SKM-1 (cell line): Measurements from ENCODE around the gene PRSS8.

Experiments used
- DNase-seq: peaks from one replicate; lab custom pipeline; 2025; ENCODE audit not compliant: unreplicated experiment; lab: John Stamatoyannopoulos, UW

Gene PRSS8

DNA sequence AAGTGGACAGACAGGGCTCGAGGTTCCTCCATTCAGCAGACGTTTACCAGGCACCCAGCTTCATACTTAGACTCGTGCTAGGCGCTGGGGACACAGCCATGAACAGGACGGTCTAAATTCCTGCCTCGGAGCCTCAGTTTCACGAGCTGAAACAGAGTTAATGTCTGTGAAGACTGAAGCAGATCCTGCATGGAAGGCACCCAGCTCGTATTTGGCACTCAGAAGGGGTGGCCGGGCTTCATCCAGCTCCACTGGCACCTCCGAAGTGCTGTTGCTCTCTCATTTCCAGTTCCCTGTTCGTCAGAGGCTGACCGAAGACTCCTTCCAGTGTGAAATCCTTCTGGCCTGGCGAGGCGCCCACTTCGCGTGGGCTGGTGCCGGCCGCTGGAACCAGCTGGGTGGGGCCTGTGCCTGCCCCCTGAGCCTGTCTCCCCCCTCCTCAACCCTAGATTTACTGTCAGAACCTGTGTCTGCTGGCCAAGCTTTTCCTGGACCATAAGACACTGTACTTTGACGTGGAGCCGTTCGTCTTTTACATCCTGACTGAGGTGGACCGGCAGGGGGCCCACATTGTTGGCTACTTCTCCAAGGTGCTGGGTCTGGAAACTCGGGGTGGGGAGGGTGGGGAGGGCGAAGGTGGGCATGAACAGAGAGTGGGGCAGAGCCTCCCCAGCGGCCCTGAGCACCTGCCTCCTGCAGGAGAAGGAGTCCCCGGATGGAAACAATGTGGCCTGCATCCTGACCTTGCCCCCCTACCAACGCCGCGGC is 5.8 kb downstream of the PRSS8 start:
- DNase-seq, result no peak

DNA sequence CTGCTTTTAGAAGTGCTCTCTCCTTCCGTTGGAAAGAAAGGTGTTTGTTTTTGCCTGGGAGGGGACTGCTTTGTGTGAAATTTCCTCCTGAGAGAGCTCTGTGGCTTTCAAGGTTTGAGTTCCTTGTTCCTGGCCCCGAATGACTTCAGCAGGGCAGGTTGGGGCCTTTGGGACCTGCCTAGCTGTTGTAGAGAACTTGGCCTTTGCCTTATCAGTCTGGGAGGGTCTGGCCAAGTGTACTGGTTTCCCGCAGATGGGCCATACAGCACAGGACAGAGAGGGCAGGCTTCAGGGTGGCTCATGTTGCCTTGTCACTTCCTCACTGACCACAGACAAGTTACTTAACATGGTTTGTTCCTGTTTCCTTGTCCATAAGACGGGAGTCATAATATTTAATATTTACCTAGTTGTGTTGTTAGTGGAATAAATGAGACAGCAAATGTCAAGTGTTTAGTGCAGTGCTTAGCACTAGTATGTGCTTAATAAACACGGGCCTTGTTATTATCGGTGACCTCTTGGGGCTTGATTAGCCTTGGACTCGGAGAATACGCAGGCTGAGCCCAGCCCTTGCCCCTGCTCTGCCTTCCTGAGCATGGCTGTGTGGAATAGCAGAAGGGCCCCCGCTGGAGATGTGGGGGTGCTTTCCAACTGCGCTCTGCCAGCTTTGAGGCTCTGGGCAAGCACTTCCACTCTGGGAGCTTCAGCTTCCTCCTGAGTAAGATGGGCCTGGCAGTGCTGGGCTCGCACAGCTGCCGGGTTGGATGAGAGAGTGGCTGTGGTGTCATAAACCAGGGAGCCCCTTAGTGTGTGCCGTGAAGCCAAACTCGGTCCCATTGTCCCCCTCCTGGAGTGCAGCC is 6.6 kb downstream of the PRSS8 start:
- peak; percentile 98 for DNase-seq

DNA sequence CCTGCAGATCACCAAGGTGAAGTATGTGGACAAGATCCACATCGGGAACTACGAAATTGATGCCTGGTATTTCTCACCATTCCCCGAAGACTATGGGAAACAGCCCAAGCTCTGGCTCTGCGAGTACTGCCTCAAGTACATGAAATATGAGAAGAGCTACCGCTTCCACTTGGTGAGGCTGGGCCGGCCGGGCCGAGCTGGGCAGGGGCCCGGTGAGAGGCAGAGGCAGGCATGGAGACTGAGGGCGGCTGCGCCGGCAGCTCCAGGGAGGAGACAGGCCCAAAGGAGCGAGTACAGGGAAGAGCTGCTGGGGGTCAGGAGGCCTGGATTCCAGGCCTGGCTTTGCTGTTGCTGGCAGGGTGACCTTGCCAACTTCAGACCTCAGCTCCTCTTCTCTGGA is 8.3 kb downstream of the PRSS8 start:
- DNase-seq, result no peak

DNA sequence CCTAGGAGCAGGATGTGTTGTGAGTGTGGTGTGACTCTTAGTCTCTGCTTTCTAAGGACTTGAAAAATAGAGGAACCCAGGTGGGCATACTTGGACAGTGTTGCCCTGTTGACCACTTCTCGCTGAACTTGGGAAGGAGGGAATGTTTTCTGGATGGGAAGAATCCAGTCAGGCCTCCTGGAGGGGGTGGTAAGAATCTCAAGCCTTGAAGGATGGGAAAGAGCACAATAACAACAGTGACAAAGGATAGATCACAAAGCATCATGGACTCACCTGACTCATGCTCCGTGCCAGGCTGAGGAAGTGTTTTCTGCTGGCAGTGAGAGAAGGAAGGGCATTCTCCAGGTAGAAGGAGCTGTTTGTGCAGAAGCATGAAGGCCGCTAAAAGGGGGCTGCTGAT is 9.7 kb downstream of the PRSS8 start:
- no peak for DNase-seq

DNA sequence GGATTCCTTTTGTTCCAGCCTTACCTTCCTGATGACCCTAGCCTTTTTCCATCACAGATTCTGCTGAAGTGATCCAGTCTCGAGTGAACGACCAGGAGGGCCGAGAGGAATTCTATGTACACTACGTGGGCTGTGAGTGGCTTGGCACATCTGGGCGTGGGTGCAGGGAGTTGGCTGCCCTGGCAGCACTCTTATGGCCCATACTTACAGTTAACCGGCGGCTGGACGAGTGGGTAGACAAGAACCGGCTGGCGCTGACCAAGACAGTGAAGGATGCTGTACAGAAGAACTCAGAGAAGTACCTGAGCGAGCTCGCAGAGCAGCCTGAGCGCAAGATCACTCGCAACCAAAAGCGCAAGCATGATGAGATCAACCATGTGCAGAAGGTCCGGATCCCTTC is 15.4 kb downstream of the PRSS8 start:
- no peak for DNase-seq

DNA sequence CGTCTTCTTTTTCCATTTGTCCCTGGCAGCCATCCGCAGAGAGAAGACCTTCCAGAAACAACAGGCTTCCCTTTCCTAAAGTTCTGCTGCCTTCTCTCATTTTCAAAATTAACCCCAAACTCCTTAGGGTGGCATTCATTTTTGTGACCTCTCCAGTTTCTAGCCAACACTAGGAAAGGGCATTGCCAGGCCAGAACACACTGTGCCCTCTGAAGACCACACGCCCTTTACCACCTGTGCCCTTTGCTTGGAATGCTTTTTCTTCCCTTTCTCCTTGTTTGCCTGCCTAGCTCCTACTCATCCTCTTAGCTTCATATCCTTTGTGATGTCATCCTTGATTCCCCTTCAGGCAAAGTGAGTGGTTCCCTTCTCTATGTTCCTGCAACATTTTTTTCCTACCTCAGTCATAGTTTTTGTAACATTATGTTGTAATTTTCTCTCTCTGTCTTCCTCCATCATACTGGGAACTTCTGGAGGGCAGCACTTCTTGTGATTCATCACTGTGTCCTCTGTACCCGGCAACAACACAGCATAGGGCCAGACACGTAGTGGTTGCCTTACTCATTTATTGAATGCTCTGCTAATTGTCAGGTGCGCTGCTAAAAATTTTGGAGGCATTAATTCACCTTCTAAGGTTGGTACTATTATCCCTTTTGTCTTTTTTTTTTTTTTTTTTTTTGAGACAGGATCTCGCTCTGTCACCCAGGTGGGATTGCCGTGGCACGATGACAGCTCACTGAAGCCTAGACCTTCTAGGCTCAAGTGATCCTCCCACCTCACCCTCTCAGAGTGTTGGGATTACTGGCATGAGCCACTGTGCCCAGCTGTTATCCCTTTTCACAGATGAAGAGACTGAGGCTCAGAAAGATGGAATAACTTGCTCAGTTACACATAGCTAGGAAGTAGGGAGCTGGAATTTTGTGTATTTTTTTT is 17.0 kb downstream of the PRSS8 start:
- DNase-seq, result no peak

DNA sequence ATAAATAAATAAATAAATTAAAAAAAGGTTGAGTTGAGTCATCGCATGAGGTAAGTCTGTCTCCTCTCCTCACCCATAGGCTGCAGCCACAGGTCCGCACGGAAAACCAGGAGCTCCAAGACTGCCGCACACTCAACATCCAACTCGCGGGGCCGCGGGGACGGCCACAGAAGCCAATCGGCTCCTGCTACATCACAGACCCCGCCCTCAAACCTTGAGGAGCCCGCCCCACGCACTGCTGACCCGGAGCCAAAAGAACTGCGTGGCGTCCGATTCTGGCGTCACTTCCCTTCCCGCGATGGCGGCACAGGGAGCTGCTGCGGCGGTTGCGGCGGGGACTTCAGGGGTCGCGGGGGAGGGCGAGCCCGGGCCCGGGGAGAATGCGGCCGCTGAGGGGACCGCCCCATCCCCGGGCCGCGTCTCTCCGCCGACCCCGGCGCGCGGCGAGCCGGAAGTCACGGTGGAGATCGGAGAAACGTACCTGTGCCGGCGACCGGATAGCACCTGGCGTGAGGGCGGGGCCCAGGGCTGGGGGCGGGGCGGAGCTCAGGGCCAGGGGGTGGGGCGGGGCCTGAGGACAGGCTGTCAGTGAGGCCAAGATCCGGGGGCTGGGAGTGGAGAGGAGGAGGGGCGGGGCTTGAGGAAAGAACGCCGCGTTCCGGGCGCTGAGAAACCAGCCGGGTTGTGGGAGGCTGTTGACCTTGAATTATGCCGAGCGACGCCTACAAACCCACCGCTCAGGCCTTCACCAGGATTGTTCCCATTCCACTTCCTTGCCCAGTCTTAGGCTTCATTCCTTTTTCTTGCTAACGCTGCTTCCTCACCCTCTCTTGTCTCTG is 17.9 kb downstream of the PRSS8 start, which contains the start of gene KAT8:
KAT8 (plus strand) TSS at position 281 of the 839 bp plus-strand sequence; CDS start at position 299, 18 bp downstream.
- peak; percentile 96 for DNase-seq

DNA sequence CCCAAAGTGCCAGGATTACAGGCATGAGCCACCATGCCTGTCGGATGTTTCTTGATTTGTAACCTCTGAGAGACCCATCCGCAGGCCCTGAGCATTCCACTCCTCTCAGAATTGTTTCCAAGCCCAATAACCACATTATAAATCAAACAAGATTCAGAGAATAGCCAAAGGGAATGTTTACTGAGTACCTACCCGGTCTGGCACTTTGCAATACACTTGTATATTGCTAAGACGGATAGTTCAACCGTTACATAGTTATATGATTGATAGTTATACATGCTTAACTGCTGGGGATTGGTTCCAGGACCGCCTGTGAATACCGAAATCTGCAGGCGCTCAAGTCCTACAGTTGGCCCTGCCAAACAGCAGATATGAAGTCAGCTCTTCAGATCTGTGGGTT is 21.1 kb downstream of the PRSS8 start:
- DNase-seq, result no peak

DNA sequence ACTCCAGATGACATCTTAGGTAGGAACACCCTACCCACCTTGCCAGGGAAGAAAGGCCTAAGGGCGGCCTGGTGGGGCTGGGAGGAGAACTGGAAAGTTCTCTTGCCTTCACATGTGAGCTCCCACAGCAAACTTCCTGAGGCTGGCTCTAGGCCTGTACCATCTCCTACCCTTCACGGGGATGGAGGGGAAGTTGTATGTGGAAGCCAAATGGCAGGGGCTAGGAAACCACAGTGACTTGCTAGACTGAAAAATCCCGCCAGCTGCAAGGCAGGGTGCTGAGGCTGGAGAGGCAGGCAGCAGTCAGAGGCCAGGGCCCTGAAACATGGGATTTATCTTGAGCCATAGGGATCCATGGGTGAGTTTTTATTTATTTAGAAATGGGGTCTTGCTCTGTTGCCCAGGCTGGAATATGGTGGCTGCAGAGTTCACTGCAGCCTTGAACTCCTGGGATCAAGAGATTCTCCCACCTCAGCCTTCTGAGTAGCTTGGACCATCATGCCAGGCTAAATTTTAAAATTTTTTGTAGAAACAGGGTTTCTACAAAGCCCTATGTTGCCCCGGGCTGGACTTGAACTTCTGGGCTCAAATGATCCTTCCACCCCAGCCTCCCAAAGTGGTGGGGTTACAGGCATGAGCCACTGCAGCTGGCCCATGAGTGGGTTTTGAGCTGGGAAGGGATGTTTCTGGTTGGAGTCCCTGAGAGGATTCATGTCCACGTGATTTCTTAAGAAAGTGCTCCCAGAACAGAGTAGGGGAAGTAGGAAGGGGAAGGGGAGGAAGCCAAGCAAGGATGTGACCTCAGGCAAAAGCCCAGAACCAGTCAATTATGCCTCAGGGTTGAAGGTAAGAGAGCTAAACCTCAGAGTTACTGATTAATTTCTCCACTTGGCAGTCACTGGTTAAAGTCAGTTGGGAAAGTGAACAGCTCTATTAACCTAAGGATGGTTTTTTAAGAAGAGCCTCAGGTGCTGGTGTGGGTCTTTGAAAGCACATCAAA is 22.1 kb downstream of the PRSS8 start:
- DNase-seq, result peak; percentile 78

DNA sequence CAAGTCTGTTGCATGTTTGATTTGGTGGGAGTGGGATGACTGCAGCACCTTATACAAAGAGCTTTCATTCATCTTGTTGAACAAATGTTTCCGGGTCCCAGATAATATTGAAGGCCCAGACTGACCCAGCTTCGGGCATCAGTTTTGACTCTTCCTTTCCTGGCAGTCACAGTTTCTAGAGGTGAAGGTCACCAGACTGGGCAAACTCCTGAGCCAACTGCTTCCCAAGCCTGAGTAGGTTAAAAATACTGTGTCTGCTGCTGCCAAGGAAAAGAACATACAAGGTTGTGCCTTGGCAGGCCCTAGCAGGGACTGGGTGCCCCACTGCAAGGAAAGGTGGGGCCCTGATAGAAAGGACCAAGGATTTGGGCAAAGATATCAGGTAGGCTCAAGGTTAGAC is 22.8 kb downstream of the PRSS8 start:
- DNase-seq, result no peak

DNA sequence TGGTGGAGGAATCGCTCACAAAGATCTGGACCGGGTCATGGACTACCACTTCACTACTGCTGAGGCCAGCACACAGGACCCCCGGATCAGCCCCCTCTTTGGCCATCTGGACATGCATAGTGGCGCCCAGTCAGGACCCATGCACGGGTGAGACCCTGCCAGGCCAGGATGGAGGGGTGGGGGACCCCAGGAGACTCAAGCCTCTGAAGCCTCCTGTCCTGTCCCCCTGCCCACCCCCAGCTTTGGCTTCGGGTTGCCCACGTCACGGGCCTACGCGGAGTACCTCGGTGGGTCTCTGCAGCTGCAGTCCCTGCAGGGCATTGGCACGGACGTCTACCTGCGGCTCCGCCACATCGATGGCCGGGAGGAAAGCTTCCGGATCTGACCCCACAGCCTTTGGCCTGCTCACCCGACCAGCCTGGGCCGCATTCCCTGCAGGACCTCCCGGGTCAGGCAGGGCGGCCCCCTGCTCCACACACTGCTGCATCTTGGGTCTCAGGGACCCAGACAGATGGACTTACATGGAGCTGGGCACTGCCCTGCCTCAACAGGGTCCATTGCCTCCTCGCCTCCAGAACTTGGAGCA is 23.6 kb downstream of the PRSS8 start:
- no peak for DNase-seq

DNA sequence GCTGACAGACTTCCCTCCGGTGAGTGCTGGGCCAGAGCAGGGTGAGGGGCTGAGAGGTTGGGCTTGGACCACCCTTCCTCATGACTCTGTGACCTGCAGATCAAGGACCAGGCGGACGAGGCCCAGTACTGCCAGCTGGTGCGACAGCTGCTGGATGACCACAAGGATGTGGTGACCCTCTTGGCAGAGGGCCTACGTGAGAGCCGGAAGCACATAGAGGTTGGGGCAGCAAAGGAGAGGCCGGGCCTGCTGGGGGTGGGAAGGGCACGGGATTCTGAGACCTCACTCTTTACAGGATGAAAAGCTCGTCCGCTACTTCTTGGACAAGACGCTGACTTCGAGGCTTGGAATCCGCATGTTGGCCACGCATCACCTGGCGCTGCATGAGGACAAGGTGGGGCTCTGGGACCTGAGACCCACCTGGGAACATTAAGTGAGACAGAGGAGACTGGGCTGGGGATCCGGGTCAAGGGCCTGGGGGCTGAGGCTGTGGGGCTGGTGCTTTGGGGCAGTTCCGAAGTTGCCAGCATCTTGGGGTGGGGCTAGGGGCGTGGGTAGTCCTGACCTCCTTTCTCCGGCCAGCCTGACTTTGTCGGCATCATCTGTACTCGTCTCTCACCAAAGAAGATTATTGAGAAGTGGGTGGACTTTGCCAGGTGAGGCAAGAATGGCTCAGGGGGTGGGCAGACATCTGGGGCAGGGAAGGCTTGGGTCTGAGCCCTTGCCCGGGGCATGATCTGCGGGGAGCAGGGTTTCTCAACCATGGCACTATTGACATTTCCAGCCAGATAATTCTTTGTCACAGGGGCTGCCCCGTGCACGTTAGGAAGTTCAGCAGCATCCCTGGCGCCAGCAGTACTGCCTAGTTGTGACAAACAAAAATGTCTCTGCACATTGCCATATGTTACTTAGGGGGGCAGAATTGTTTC is 25.2 kb downstream of the PRSS8 start:
- DNase-seq, result no peak

DNA sequence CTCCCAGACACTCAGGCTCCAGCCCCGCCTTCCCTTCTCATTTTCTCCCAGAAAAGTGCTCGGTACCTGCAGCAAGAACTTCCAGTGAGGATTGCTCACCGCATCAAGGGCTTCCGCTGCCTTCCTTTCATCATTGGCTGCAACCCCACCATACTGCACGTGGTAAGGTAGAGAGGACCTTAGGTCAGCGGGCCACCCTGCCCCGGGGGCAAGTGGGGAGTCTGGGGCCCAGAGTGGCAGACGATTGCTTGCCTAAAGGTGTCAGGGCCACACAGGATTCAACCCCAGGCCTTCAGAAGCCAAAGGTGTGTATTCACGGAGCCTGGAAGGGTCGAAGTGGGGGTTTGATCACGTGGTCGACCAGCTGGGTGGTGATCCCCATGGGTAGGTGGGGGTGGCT is 25.9 kb downstream of the PRSS8 start:
- DNase-seq, result no peak

DNA sequence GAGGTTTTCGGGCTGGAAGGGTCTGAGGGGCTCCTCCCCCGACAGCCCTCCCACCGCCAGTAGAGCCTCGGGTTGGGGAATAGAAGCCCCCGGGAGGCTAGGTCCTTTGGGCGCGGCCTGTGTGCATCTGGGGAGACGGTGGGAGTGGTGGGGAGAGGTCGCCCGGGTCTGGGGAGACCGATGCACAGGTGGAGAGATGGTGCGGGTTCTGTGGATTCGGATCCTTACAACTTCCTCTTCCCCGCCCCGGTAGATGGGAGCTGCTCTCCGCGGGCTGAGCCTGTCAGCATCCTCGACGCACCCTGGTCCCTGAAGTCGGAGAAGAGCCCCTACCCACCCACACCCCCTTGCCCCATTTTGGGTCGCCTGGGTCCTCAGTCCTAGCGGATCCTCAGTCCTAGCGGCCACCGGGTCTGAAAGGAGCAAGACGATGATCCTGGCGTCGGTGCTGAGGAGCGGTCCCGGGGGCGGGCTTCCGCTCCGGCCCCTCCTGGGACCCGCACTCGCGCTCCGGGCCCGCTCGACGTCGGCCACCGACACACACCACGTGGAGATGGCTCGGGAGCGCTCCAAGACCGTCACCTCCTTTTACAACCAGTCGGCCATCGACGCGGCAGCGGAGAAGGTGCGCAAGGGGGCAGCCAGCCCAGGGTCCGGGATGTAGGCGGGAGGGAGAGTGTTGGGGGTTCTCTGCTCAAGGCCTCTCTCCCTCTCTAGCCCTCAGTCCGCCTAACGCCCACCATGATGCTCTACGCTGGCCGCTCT is 26.6 kb downstream of the PRSS8 start:
- no peak for DNase-seq

DNA sequence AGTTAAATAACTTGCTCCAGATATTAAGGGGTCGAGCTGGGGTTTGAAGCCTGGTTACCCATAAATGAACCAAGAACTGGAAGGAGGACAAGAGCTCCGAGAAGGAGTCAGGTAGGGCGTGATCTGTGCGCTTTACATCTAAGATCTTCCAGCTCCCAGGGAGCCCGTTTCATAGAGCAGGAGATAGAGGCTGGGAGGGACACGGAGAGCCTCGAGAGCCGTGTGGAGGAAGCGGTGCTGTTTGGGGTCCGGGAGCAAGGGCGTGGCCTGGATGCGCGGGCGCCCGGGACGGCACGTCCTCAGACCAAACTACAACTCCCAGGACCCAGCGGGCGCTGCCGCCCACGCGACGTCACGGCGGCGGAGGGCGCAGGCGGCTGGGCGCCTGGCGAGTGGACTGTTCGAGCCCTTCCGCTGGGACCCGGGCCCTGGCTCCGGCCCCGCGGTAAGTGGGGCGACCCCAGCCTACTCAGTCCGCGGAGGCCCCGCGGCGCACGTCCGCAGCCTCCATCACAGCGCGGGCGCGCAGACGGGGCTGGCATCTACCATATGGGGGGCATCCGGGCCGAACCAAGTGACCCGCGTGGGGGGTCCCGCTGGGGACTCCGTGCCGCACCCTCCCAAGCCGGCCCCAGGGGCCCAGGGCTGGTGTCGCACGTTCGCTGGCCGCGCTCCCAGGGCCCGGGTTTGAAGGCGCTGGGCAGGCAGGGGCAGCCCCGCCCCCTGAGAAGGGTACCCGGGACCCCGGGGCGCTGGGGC is 27.3 kb downstream of the PRSS8 start, which contains the start of gene BCKDK:
BCKDK (plus strand) TSS at position 352 of the 759 bp plus-strand sequence. CDS start 838 bp downstream, outside the sequence.
- DNase-seq, result peak; percentile 57

DNA sequence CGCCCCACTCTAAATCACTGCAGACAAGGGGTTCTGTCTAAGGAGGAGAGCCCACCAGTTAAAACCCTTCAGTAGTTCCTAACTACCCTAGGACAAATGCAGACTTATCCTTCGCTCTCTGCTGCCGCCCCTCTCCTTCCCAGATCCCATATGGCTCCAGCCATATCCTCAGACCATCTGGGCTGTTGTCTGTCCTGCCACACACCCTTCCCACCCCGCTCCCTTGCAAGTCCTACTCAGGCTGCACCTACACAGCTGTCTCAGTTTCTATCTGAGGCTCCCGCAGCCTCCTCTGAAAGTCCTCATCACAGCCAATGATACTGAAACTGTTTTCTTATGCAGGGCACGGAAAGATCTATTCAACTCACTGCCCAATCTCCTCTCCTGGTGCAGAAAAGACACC is 28.1 kb downstream of the PRSS8 start:
- DNase-seq, result no peak
